Epithelial cell of esophagus (primary cell): ENCODE measurements around the gene LRFN3.
"Not testable (repeated sequence)": the region's sequence is repeated elsewhere in the genome, so short reads cannot be mapped to it uniquely, and the experiment has no call there.

Experiments
- DNase-seq: peaks from one replicate; pipeline ENCODE4 v3.0.0; 2010; ENCODE audit warnings: low read depth
- H3K4me3 ChIP-seq: 2 replicates; pipeline ENCODE4 v1.5.1; 2011; ENCODE audit warnings: mild to moderate bottlenecking, low read length, control low read depth
- CTCF ChIP-seq: IDR thresholded peaks from 2 replicates; pipeline ENCODE4 v1.5.1; 2011; ENCODE audit warnings: low read depth, mild to moderate bottlenecking, low read length, control low read depth, inconsistent platforms; ENCODE audit not compliant: insufficient read depth; ENCODE audit errors: missing control alignments

LRFN3 gene

DNA sequence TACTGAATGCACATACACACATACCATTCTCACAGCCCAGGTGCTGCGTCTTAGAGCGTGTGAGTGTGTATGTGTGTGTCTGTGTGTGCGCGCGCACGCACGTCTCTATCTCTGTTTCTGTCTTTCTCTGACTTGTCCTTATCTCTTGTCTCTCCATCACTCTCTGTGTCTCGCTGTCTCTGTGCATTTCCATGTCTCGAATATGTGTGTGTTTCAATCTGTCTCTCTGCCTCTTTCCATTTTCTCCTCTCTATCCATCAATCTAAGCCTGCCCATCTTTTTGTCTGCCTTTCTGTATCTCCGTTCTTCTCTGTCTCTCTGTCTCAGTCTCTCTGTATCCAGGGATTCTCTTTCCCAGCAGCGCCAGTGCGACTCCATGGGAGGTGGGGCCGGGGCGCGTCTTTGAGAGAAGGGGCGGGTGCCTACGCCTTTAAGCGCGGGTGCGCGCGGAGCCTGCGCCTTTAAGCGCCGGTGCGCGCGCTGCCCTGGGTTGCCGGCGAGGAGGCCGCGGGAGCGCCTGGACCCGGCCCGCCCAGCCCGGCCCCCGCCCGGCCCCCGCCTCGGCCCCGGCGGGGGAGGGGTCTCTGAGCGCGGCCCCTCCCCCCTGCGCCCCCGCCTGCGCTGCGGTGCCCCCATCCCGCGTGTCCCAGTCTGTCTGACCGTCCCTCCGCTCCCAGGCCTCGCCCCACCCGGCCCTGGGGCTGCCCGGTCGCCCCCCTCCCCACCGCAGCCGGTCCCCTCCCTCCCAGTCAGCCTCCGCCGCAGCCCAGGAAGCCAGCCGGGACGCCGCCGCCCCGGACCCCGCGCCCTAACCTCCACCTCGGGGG lies at the start of gene LRFN3:
TSS of gene LRFN3 (plus strand) at position 464 of the 827 bp plus-strand sequence. CDS start 3,052 bp downstream, outside the sequence.
- DNase-seq, result peak; percentile 83
- H3K4me3 ChIP-seq, result peak within 1 kb of the TSS; percentile 75
- no peak for TF ChIP-seq CTCF

DNA sequence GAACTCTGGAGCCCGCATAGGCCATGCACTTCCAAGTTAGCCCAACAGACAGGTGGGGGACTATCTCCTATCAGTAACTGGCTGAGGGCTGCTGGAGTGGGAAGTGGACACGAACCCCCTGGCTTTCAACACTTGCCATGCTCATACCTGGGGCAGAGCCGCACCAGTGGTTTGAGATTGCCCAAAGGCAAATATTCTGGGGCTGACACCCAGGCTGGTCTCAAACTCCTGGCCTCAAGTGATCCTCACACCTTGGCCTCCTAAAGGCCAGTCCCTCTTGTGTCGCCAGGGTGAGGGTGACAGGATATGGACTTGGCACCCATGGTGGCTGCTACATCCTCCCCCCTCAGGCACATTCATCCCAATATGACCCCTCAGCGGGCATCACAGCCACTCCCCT lies 49.0 kb upstream of the LRFN3 start:
- DNase-seq, result no peak
- TF ChIP-seq CTCF, result no peak
- no peak overlapping the region for H3K4me3 ChIP-seq

- H3K4me3 ChIP-seq, result no peak overlapping the region
- no peak for DNase-seq
- no peak for TF ChIP-seq CTCF
These were observed 47.8 kb upstream of the LRFN3 start for GRCh38 chr19:35888398-35888797.

- H3K4me3 ChIP-seq, result no peak overlapping the region
- TF ChIP-seq CTCF, result no peak
- no peak for DNase-seq
These were observed 46.6 kb upstream of the LRFN3 start for GRCh38 chr19:35889370-35890112.

GRCh38 chr19:35890113-35890650 lies 46.0 kb upstream of the LRFN3 start:
- no peak overlapping the region for H3K4me3 ChIP-seq
- DNase-seq, result no peak
- no peak for TF ChIP-seq CTCF

- not testable (repeated sequence) for DNase-seq, H3K4me3 ChIP-seq
These were observed 44.4 kb upstream of the LRFN3 start for GRCh38 chr19:35891819-35892218.

- DNase-seq, result no peak
- no peak for TF ChIP-seq CTCF
- H3K4me3 ChIP-seq, result no peak overlapping the region
These were observed 41.8 kb upstream of the LRFN3 start for GRCh38 chr19:35894342-35894741.
